Aortic smooth muscle cell (primary cell): ENCODE measurements around the gene PC. TPM values are rescaled to one million over a fixed set of nuclear protein-coding genes. Genes with fewer than 3 reads are reported as not detected.

Experiments
- total RNA-seq: library from RNA; depleted of rRNA; stranded (reverse); fragments of >200 nt; gene quantifications from 2 replicates; pipeline ENCODE4 v1.2.3, GENCODE V29; 2014

The PC gene
- total RNA-seq = 14.1 and 25.1 TPM in 2 replicates

GRCh38 chr11:66958232-66958955, at the start of gene PC:
TSS of gene PC (minus strand) at chr11:66958383. CDS start at chr11:66872159, 86,224 bp downstream.

GRCh38 chr11:66974724-66975404, 16.7 kb upstream of the PC start, which contains the start of gene C11orf86:
TSS of gene C11orf86 (plus strand) at chr11:66975304. CDS start at chr11:66975363, 59 bp downstream.

GRCh38 chr11:66856496-66857233, 101.5 kb downstream of the PC start, which contains the start of gene LRFN4:
TSS of gene LRFN4 (plus strand) at chr11:66857064. CDS start at chr11:66857745, 681 bp downstream.

GRCh38 chr11:66842896-66843775, 115.0 kb downstream of the PC start, which contains the start of gene RCE1:
TSS of gene RCE1 (plus strand) at chr11:66843441. CDS start at chr11:66843456, 15 bp downstream.

Other genes starting within 250 kb of the PC start
- gene SPTBN2, start 229.2 kb downstream of the PC start, total RNA-seq = 1.2 and 3.2 TPM in 2 replicates
- gene RCE1, start 114.9 kb downstream of the PC start, total RNA-seq = 8.9 and 9.5 TPM in 2 replicates
- 13.1 and 20.1 TPM in 2 replicates for gene LRFN4, start 101.3 kb downstream of the PC start, total RNA-seq
- gene C11orf86, start 16.9 kb upstream of the PC start, total RNA-seq = not detected in 2 replicates
- 0.25 and 1.6 TPM in 2 replicates for gene SYT12, start 64.8 kb upstream of the PC start, total RNA-seq
- gene RHOD, start 98.5 kb upstream of the PC start, total RNA-seq = 9.1 and 16.8 TPM in 2 replicates
- gene KDM2A, start 160.9 kb upstream of the PC start, total RNA-seq = 34.6 and 38.3 TPM in 2 replicates